GM10847 (cell line): ENCODE data around the gene GRSF1.

Source experiments
- POLR2A ChIP-seq: IDR thresholded peaks from 2 replicates; pipeline ENCODE4 v1.6.1; 2011; ENCODE audit not compliant: insufficient read length; ENCODE audit errors: extremely low read depth

GRSF1 gene

DNA sequence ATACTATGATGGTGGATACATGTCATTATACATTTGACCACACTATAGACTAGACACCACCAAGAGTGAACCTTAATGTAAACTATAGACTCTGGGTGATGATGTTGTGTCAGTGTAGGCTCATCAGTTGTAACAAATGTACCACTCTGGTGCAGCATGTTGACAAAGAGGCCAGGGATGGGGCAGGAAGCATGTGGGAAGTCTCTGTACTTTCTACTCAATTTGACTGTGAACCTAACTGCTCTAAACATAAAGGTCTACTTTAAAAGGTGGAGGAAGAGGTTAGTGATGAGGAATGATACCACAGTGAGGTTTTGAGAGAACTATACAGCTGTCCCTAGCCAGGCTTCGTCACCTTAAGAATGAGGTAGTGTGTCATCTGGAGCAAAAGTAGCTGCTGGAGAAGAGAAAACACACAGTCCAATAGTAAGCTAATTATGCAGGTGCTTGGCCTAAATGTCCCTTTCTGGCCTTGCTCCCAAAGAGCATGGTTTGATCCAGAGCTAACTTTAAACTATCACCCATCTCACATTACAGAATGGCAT, 38.4 kb downstream of the GRSF1 start:
- no peak for TF ChIP-seq POLR2A

DNA sequence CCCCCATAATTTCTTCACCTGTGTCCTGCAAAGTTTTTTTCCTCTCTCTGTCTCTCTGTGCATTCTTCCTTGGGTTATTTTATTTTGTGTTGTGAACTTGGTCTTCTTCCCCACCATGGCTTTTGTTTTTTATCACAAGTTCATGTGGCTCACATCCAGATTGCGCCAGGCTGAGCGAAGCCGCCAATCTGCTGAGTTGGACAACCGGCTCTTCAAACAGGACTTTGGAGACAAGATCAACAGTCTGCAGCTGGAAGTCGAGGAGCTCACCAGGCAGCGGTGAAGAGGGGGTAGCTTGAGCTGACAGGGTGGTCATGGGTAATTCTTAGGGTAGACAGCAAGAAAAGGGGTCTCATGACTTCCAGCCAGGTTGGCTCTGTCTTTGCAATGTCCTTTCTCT, 46.1 kb downstream of the GRSF1 start:
- TF ChIP-seq POLR2A: no peak

DNA sequence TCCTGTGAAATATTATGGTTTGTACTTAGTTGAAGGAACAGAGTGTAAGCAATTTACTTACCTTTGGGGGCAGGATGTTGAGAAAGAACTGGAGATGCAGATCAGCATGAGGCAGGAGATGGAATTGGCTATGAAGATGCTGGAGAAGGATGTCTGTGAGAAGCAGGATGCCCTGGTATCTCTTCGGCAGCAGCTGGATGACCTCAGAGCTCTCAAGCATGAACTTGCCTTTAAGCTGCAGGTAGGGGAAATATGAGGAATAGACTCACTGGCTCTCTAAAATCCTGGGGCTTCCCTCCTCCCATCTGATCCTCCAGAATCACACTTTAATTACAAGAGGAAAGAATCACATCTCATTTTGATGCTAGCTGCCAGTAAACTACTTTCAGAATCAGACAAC, 51.0 kb downstream of the GRSF1 start:
- no peak for TF ChIP-seq POLR2A

DNA sequence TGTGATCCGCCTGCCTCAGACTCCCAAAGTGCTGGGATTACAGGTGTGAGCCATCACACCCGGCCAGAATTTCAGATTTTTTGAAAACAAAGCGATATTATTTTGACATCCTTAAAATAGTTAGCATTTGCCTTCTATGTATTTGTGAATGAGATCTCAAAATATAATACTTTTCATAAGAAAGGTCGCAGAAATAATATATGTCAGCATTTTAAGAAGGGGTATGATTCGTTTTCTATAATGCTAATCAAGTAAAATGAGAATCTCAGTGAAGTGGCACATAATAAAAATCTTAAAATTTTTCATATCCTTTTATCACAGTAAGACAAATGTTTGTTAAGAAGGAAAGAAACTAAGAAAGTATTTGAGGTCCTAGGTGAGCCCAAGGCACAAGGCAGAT, 52.2 kb downstream of the GRSF1 start:
- no peak for TF ChIP-seq POLR2A

DNA sequence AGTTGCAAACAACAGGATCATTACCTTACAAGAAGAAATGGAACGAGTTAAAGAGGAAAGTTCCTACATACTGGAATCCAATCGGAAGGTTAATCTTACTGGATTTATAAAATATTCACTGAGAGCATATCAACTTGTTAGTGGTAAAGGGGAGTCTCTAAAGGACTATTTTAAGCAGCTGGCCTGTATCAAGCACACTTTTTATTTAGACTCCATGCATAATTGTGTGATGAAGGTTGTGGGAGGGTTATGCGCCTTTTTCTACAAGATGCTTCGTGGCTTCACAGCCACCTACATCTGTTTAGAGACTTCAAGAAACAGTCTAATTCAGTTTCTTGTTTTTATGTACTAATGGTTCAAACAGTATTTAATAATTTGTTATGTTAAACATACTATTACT, 56.6 kb downstream of the GRSF1 start:
- TF ChIP-seq POLR2A: no peak

DNA sequence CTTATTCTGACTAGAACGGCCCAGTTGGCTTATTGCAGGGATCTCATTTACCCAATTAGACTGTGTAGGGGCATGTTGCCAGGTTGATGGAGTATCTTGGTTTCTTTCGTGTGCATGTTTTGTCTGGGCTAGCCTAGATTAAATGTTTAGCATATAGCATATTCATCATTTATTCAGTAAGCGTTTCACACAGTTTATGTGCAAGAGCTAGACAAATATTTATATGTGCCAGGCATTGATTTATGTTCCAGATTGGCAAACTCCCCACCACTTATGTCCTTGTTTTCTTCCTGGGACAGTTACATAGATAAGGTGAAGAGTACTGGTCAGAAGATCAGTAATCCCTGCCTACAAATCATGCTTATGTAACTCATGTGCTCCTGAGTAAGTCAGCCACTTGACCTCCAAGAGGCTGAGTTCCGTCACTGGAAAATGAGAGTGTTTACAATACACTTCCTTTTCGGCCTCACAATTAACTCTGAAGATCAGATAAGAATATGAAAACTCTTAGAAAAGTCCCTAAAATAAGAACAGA, 60.7 kb downstream of the GRSF1 start:
- TF ChIP-seq POLR2A: no peak

DNA sequence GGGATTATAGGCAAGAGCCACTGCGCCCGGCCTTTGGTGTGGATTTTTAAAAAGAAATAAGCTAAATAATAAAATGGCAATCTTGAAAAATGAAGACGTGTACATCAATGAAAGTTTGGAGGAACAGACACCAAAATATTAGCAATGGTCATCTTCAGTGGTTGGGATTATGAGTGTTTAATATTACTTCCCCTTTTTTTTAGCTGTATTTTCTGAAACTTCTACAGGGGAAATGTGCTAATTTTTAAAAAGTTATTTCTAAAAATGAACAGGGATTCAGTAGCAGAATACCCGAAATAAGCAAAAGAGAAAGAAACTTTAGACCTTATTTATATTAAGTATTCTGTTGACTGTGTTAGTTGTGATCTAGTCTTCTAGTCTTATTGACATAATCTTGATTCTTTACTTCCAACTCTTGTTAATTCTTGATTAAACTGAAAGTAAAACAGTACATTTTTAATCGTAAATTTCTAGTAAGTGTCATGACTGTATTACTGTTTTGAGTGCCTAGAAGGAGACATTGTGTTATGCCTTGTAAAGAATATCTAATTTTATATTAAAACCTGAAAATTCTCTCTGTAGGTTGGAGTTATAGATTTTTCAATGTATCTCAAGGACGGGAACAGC, 66.6 kb downstream of the GRSF1 start:
- TF ChIP-seq POLR2A: no peak

DNA sequence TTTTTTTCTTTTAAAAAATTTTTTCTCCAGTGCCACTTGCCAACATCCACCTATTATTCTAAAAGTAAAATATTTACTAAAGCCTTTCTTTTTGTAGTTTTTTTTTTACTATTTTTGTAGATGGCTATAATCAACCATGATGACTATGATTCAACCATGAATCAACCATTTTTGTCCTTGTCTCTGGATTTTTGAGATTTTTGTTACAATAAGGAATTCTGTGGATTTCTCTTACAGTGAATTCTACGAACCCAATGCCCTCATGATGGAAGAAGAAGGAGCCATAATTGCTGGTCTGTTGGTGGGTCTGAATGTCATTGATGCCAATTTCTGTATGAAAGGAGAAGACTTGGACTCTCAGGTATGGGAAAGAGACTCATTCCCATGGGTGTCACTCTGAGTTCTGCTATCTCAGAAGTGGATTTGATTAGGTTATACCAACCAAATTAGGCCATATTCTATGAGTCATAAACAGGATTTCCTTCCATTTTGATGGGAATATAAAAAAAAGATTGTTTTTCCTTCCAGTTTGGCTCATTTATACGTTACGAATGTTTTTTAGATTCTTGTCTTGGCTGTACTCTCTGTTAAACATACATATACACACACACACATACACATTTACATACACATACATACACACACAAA, 71.3 kb downstream of the GRSF1 start:
- TF ChIP-seq POLR2A: no peak
